Stimulated activated CD8-positive, alpha-beta memory T cell treated with anti-CD3 and anti-CD28 coated beads, Interleukin-7, amount 100 ng/mL, for 4 hours (primary cell): ENCODE measurements around the gene CAPS.

Source experiments
- DNase-seq, 2 donors: peaks; one replicate each; pipeline ENCODE4 v3.0.0-alpha.2; 2020; ENCODE audit warnings: low read depth in 2 of 2

Gene CAPS

GRCh38 chr19:5910638-5910907 is 3.5 kb upstream of the CAPS start:
- no peak for DNase-seq

GRCh38 chr19:5911366-5911765 is 2.7 kb upstream of the CAPS start:
- DNase-seq: no peak

GRCh38 chr19:5914358-5914774 is 312 bp downstream of the CAPS start:
- no peak for DNase-seq

- no peak for DNase-seq
Measured at GRCh38 chr19:5914946-5915781, 1.1 kb downstream of the CAPS start.

GRCh38 chr19:5915782-5916165 is 1.7 kb downstream of the CAPS start:
- DNase-seq: no peak

- DNase-seq: no peak
Measured at GRCh38 chr19:5916181-5916708, 2.2 kb downstream of the CAPS start.

GRCh38 chr19:5917431-5918107 is 3.5 kb downstream of the CAPS start:
- no peak for DNase-seq

GRCh38 chr19:5918463-5919079 is 4.5 kb downstream of the CAPS start:
- DNase-seq: no peak

GRCh38 chr19:5921516-5922160 is 7.6 kb downstream of the CAPS start:
- no peak for DNase-seq

GRCh38 chr19:5922161-5922545 is 8.1 kb downstream of the CAPS start:
- DNase-seq: no peak

- no peak for DNase-seq
Measured at GRCh38 chr19:5923356-5923755, 9.3 kb downstream of the CAPS start.

GRCh38 chr19:5925830-5926427 is 11.9 kb downstream of the CAPS start:
- no peak for DNase-seq

GRCh38 chr19:5926641-5927440 is 12.8 kb downstream of the CAPS start:
- no peak for DNase-seq

GRCh38 chr19:5927441-5927821 is 13.4 kb downstream of the CAPS start:
- DNase-seq: no peak

GRCh38 chr19:5929179-5929578 is 15.1 kb downstream of the CAPS start:
- DNase-seq: no peak

GRCh38 chr19:5929625-5930024 is 15.6 kb downstream of the CAPS start:
- DNase-seq: no peak

GRCh38 chr19:5931251-5931650 is 17.2 kb downstream of the CAPS start:
- DNase-seq: no peak

- DNase-seq: no peak
Measured at GRCh38 chr19:5932146-5932545, 18.1 kb downstream of the CAPS start.

- no peak for DNase-seq
Measured at GRCh38 chr19:5932609-5933262, 18.7 kb downstream of the CAPS start.

GRCh38 chr19:5933391-5934068 is 19.5 kb downstream of the CAPS start:
- DNase-seq: no peak
